Neural crest cell (in vitro differentiated cells): ENCODE data around the gene GNG7. TPM values are rescaled to one million over a fixed set of nuclear protein-coding genes. Genes with fewer than 3 reads are reported as not detected.
A peak's percentile ranks its signal among the peaks of the same experiment; 100 is the strongest.
"Not testable (repeated sequence)": the region's sequence is repeated elsewhere in the genome, so short reads cannot be mapped to it uniquely, and the experiment has no call there.

Experiments
- DNase-seq: peaks from one replicate; pipeline ENCODE4 v3.0.0; 2021; ENCODE audit warnings: low read depth, mixed read lengths, low spot score
- H3K27ac Mint-ChIP-seq: one replicate; pipeline ENCODE4 v1.8.0; 2021; ENCODE audit warnings: mild to moderate bottlenecking, mixed read lengths; ENCODE audit not compliant: unreplicated experiment
- H3K27me3 Mint-ChIP-seq: 2 replicates; pipeline ENCODE4 v1.8.0; 2021; ENCODE audit warnings: low read depth, mild to moderate bottlenecking, mixed read lengths
- H3K36me3 Mint-ChIP-seq: 2 replicates; pipeline ENCODE4 v1.8.0; 2021; ENCODE audit warnings: low read depth, mild to moderate bottlenecking, mixed read lengths
- H3K4me1 Mint-ChIP-seq: 2 replicates; pipeline ENCODE4 v1.8.0; 2021; ENCODE audit warnings: mixed read lengths
- H3K4me3 Mint-ChIP-seq: one replicate; pipeline ENCODE4 v1.8.0; 2021; ENCODE audit warnings: mild to moderate bottlenecking, mixed read lengths
- H3K9me3 Mint-ChIP-seq: 2 replicates; pipeline ENCODE4 v1.8.0; 2021; ENCODE audit warnings: mixed read lengths
- CTCF ChIP-seq: fragments of 200-600 bp; sonication (generic); conservative IDR thresholded peaks from 2 replicates; pipeline ENCODE4 v1.5.0; 2021; ENCODE audit warnings: antibody characterized with exemption, mild to moderate bottlenecking
- total RNA-seq: library from RNA; stranded (reverse); gene quantifications from 2 replicates; pipeline ENCODE4 v1.2.1, GENCODE V29; 2021

Gene GNG7
- total RNA-seq, 1 donor from 2014 or later: 13.9 TPM

- no peaks in the 10 kb centered on the region for H3K9me3 Mint-ChIP-seq
- no peaks in the 10 kb centered on the region for H3K27me3 Mint-ChIP-seq
- no peak overlapping the region for H3K4me3 Mint-ChIP-seq
- no peak overlapping the region for H3K27ac Mint-ChIP-seq
- H3K36me3 Mint-ChIP-seq: no peaks in the 10 kb centered on the region
- no peak for DNase-seq
- H3K4me1 Mint-ChIP-seq: peaks cover 40% of the 10 kb centered on the region
- no peak for TF ChIP-seq CTCF
Observed at GRCh38 chr19:2547721-2548120, 154.8 kb downstream of the GNG7 start.

- TF ChIP-seq CTCF: no peak
- H3K36me3 Mint-ChIP-seq: no peaks in the 10 kb centered on the region
- H3K4me1 Mint-ChIP-seq: peaks cover 45% of the 10 kb centered on the region
- H3K4me3 Mint-ChIP-seq: peak overlapping the region; percentile 57
- no peak for DNase-seq
- H3K9me3 Mint-ChIP-seq: no peaks in the 10 kb centered on the region
- no peaks in the 10 kb centered on the region for H3K27me3 Mint-ChIP-seq
- H3K27ac Mint-ChIP-seq: peak overlapping the region; percentile 100
Observed at GRCh38 chr19:2547033-2547680, 155.3 kb downstream of the GNG7 start.

GRCh38 chr19:2546128-2547032 is 156.1 kb downstream of the GNG7 start:
- Mint-ChIP-seq H3K36me3 (no peaks in the 10 kb centered on the region), H3K4me3 (peak overlapping the region; percentile 73), H3K27me3 (no peaks in the 10 kb centered on the region), H3K9me3 (no peaks in the 10 kb centered on the region), H3K27ac (peak overlapping the region; percentile 100), H3K4me1 (peaks cover 46% of the 10 kb centered on the region)
- TF ChIP-seq CTCF: no peak
- peak; percentile 77 for DNase-seq

- not testable (repeated sequence) for H3K9me3 Mint-ChIP-seq, H3K4me3 Mint-ChIP-seq, H3K36me3 Mint-ChIP-seq, H3K27me3 Mint-ChIP-seq, DNase-seq
- Mint-ChIP-seq H3K4me1 (peaks cover 50% of the 10 kb centered on the region), H3K27ac (peak overlapping the region; percentile 96)
Observed at GRCh38 chr19:2545416-2546127, 156.9 kb downstream of the GNG7 start.

- Mint-ChIP-seq H3K9me3 (no peaks in the 10 kb centered on the region), H3K4me1 (peaks cover 49% of the 10 kb centered on the region), H3K27me3 (no peaks in the 10 kb centered on the region), H3K4me3 (no peak overlapping the region), H3K27ac (no peak overlapping the region), H3K36me3 (no peaks in the 10 kb centered on the region)
- TF ChIP-seq CTCF: no peak
- DNase-seq: no peak
Observed at GRCh38 chr19:2544576-2545415, 157.7 kb downstream of the GNG7 start.
